ENCODE results near the gene UPF2.

DNA sequence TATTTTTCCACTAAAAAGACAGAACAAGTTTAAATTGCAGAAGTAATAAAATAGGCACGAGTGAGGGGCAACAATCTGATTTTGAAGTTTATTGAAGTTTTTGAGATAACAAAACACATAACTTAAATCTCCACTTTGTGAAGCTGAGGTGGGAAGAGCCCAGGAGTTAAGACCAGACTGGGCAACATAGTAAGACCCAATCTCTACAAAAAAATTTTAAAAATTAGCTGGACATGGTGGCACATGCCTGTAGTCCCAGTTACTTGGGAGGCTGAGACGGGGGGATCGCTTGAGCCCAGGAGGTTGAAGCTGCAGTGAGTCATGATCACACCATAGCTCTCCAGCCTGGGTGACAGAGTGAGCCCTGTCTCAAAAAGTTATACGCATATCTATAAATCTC, 11.2 kb downstream of the UPF2 start:
- TF ChIP-seq POLR2A (IDR thresholded peaks at IDR 0.05; ENCODE audit: low read length) (no peak), GATA1 (IDR thresholded peaks at IDR 0.05; ENCODE audit: low read depth, low read length) (no peak)
